ENCODE data around the gene SGPP1.

DNA sequence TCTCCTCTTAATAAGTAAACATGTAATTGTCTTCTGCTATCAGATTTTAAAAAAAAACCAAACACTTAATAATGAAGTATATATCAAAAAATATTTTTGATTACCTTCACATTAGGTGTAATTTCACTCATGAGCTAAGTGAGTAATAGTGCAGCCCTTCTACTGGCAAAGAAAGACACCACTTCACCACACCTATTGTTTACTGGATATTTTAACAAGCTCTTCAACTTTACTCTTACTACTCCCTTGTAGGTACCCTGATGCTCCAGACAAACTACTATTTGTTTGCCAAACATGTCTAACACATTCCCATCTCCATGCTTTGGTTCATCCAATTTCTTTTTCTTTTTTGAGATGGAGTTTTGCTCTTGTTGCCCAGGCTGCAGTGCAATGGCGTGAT is 49.3 kb downstream of the SGPP1 start:
- TF ChIP-seq CTCF (IDR thresholded peaks at IDR 0.05) (no peak), POLR2A (IDR thresholded peaks at IDR 0.05) (no peak)
